Left lung (tissue), 10 donors: ENCODE results near the gene ZHX3. TPM values are rescaled to one million over a fixed set of nuclear protein-coding genes. Genes with fewer than 3 reads are reported as not detected.
A peak's percentile ranks its signal among the peaks of the same experiment; 100 is the strongest.

Experiments used
- ATAC-seq: fragments of 200-7000 bp; cut with Tn5 transposase; one replicate; pipeline ENCODE4 v1.9.1; 2020; ENCODE audit warnings: moderate library complexity
- DNase-seq, 4 donors: peaks; one replicate each; pipeline ENCODE4 v3.0.0-alpha.2; 2013 to 2020
- H3K27ac ChIP-seq, 2 donors: fragments of 200-600 bp; sonication (generic) in 1 of 2; one replicate each; pipeline versions ENCODE4 v1.5.0 to v1.8.0; 2020 to 2021
- H3K27me3 ChIP-seq, 2 donors: fragments of 200-600 bp; sonication (generic) in 1 of 2; one replicate each; pipeline versions ENCODE4 v1.5.0 to v1.8.0; 2020 to 2021
- H3K36me3 ChIP-seq, 2 donors: fragments of 200-600 bp; sonication (generic) in 1 of 2; one replicate each; pipeline versions ENCODE4 v1.5.0 to v1.8.0; 2020 to 2021
- H3K4me1 ChIP-seq, 2 donors: fragments of 200-600 bp; one replicate each; pipeline ENCODE4 v1.8.0; 2021
- H3K4me3 ChIP-seq, 2 donors: fragments of 200-600 bp; sonication (generic) in 1 of 2; one replicate each; pipeline versions ENCODE4 v1.5.0 to v1.8.0; 2020 to 2021; ENCODE audit warnings: mild to moderate bottlenecking in 1 of 2
- H3K9me3 ChIP-seq, 2 donors: fragments of 200-600 bp; sonication (generic) in 1 of 2; one replicate each; pipeline versions ENCODE4 v1.5.0 to v1.8.0; 2020 to 2021
- intact Hi-C, 2 donors: fragments of 100-400 bp; cut with DNase I; formaldehyde crosslinking; loops; one replicate each; pipeline versions ENCODE4 v1.11.2 to v1.14.2; 2022
- polyA plus RNA-seq, 6 donors: library from polyadenylated mRNA; unstranded; fragments of 120-200 nt; gene quantifications; one replicate each; pipeline ENCODE4 v1.2.1, GENCODE V29; 2013; ENCODE audit not compliant: insufficient read length in 6 of 6
- total RNA-seq, 2 donors: library from RNA; stranded (reverse); fragmentation: NEBNext Ultra II Directional; extraction: Animal tissue kit (Norgen Biotek cat#: 25700); gene quantifications; one replicate each; pipeline ENCODE4 v1.2.1, GENCODE V29; 2021
- TF ChIP-seq, protein P1 (sequence below), 2 donors: fragments of 200-600 bp; sonication (generic) in 1 of 2; IDR thresholded peaks; one replicate each; pipeline versions ENCODE4 v1.5.0 to v1.8.0; 2021; ENCODE audit warnings: antibody characterized with exemption in 2 of 2
- donor health status: DM: no; HTN: yes; CAD: no.
- donor health status: DM: no; HTN: no; CAD: no.

The ZHX3 gene
- total and polyA plus RNA-seq, 8 donors, result 8.1 to 47.9 (median 11.2) TPM

DNA sequence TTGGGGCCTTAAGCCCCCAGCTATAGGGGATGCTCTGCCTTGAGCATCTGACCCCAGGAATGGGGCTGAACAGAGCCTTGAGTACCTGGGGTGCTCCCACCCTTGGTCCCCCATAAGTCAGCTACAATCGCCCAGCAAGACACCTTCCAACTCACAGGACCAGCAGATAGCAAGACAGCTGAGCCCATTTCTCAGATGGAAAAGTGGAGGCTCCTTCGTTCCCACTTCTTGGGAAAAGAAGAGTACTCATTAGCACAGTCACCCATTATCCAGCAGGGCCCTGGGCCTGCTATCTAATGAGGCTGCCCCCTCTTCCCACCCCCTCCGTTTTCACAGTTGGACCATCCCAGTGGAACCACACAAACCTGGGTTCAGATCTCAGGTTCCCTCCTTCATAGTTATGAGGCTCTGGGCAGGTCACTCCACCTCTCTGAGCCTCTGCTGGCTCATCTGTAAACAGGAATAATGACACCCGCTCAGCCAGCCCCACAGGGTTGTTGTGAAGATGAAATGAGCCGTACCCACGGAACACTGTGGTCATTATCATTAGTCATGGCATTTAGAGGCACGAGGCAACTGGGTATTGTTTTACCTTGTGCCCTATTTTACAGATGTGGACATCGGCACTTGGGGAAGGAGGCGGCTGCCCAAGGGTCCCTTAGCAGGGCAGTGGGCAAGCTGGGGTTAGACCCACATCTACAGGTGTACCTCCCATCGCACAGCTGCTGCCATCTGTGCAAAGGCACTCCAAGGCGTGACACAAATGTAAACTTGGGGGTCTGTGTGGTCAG, 27.6 kb upstream of the ZHX3 start:
- no peaks in the 10 kb centered on the region for H3K9me3 ChIP-seq
- peaks cover 0 to 12% of the 10 kb centered on the region in 2 donors for H3K36me3 ChIP-seq
- no peak overlapping the region for H3K4me3 ChIP-seq
- H3K27ac ChIP-seq, result no peak overlapping the region
- no peak for ATAC-seq
- intact Hi-C loops, result no loop called here
- no peaks in the 10 kb centered on the region for H3K27me3 ChIP-seq
- DNase-seq, result peak in 1 of 4 donors; percentile 33
- peaks cover 0 to 7% of the 10 kb centered on the region in 2 donors for H3K4me1 ChIP-seq
- TF ChIP-seq, protein P1, sequence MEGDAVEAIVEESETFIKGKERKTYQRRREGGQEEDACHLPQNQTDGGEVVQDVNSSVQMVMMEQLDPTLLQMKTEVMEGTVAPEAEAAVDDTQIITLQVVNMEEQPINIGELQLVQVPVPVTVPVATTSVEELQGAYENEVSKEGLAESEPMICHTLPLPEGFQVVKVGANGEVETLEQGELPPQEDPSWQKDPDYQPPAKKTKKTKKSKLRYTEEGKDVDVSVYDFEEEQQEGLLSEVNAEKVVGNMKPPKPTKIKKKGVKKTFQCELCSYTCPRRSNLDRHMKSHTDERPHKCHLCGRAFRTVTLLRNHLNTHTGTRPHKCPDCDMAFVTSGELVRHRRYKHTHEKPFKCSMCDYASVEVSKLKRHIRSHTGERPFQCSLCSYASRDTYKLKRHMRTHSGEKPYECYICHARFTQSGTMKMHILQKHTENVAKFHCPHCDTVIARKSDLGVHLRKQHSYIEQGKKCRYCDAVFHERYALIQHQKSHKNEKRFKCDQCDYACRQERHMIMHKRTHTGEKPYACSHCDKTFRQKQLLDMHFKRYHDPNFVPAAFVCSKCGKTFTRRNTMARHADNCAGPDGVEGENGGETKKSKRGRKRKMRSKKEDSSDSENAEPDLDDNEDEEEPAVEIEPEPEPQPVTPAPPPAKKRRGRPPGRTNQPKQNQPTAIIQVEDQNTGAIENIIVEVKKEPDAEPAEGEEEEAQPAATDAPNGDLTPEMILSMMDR (IDR thresholded peaks at IDR 0.05), result no peak

- TF ChIP-seq, protein P1 (IDR thresholded peaks at IDR 0.05), result no peak
- intact Hi-C loops, result no loop called here
- Histone ChIP-seq H3K4me1 (peaks cover 0 to 13% of the 10 kb centered on the region in 2 donors), H3K4me3 (no peak overlapping the region), H3K27ac (no peak overlapping the region), H3K9me3 (no peaks in the 10 kb centered on the region), H3K36me3 (peaks cover 0 to 7% of the 10 kb centered on the region in 2 donors), H3K27me3 (peaks cover 0 to 5% of the 10 kb centered on the region in 2 donors)
- DNase-seq (no peak), ATAC-seq (no peak)
Observed at GRCh38 chr20:41344477-41344876, 26.9 kb upstream of the ZHX3 start.

DNA sequence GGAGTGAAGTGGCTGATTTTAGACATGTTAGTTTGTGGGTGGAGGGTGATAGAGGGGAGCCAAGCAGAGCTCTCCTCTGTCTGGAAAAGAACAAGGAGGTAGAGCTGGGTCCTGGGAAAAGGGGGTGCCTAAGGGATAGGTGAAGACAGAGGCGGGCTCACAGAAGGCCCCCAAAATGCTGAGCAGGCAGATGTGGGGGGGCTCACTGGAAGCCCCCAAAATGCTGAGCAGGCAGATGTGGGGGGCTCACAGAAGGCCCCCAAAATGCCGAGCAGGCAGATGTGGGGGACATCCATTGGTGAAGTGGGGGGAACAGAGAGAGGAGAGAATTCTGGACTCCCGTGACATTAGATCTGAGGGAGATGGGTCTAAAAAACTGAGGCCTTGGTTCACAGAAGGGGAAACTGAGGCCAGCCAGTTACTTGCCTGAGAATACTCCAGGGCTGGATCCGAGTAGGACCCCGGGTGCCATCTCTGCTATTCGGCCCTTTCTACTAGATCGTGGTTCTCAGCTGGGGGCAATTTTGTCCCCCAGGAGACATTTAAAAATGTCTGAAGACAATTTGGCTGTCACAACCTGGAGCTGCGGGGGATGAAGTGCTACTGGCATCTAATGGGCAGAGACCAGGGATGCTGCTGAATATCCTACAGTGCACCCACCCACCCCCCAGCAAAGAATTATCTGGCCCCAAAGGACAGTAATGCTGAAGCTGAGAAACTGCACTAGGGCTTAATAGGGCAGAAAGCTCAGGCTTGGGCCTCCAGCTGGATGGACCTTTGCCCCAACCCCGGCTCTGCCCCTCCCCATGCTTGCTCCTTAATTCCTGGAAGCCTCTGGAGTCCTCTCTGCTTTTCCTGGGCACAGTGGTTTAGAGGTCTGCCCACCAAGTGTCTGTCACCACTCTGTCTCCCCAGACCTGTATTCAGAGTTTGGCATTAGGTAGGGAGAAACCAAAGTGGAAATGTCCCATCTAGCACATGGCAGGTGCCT, 25.2 kb upstream of the ZHX3 start:
- TF ChIP-seq, protein P1 (IDR thresholded peaks at IDR 0.05), result no peak
- Histone ChIP-seq H3K9me3 (no peaks in the 10 kb centered on the region), H3K27me3 (peaks cover 0 to 11% of the 10 kb centered on the region in 2 donors), H3K27ac (no peak overlapping the region), H3K36me3 (no peaks in the 10 kb centered on the region), H3K4me3 (no peak overlapping the region), H3K4me1 (peaks cover 0 to 14% of the 10 kb centered on the region in 2 donors)
- DNase-seq, result no peak
- intact Hi-C loops, result no loop called here
- no peak for ATAC-seq

DNA sequence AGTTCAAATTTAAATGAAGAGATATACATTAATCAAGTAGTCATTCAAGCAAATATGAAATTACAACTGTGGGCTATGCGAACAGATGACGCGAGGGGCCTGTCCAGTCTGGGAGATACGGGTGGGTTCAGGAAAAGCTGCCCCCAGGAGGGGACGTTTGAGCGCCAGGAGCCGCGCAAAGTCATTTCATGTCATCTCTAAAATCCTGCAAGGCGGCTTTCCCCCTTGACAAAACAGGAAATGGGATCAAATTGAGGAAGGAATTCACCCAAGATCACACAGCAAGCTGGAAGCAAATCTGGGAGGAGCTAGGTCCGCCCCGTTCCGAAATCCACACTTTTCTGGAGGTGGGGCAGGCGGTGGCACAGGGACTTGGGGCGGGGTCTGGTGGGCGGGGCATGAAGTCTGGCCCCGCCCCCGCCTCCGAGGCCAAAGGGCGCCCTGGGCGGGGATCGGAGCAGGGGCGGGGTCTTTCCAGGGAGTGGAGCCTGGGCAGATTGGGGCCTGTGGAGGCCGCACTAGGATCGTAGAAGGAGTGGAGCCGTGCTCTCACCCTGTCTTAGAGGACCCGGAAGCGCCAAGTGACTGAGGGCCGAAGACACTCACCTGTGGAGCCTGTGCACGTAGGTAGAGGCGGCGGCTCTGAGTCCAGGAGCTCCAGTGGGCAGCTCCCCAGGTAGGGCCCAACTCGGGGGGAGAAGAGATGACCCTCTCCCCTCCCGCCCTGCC, 23.0 kb upstream of the ZHX3 start, which contains the start of gene LPIN3:
LPIN3 (plus strand) TSS at position 495 of the 729 bp plus-strand sequence. CDS start 4,983 bp downstream, outside the sequence.
- H3K27ac ChIP-seq, result peak within 1 kb of the TSS; percentile 24 to 80
- intact Hi-C loops, result loop anchor here in 1 of 2 donors (2.0 kb wide), 1 partner anchor 168 kb away; no protein-coding TSS in a partner anchor
- ATAC-seq (peak; percentile 95), DNase-seq (peak; percentile 72 to 90 (median 90))
- no peaks in the 10 kb centered on the region for H3K36me3 ChIP-seq
- no peaks in the 10 kb centered on the region for H3K9me3 ChIP-seq
- TF ChIP-seq, protein P1 (IDR thresholded peaks at IDR 0.05), result peak in 1 of 2 donors; percentile 3
- H3K27me3 ChIP-seq, result peaks cover 0 to 11% of the 10 kb centered on the region in 2 donors
- peaks cover 0 to 14% of the 10 kb centered on the region in 2 donors for H3K4me1 ChIP-seq
- peak within 1 kb of the TSS; percentile 33 to 36 for H3K4me3 ChIP-seq
